ENCODE measurements around the gene GUK1. TPM values are rescaled to one million over a fixed set of nuclear protein-coding genes. Genes with fewer than 3 reads are reported as not detected.
A peak's percentile ranks its signal among the peaks of the same experiment; 100 is the strongest.

Gene GUK1
- total RNA-seq, 1 donor from 2014 or later = 219 TPM

DNA sequence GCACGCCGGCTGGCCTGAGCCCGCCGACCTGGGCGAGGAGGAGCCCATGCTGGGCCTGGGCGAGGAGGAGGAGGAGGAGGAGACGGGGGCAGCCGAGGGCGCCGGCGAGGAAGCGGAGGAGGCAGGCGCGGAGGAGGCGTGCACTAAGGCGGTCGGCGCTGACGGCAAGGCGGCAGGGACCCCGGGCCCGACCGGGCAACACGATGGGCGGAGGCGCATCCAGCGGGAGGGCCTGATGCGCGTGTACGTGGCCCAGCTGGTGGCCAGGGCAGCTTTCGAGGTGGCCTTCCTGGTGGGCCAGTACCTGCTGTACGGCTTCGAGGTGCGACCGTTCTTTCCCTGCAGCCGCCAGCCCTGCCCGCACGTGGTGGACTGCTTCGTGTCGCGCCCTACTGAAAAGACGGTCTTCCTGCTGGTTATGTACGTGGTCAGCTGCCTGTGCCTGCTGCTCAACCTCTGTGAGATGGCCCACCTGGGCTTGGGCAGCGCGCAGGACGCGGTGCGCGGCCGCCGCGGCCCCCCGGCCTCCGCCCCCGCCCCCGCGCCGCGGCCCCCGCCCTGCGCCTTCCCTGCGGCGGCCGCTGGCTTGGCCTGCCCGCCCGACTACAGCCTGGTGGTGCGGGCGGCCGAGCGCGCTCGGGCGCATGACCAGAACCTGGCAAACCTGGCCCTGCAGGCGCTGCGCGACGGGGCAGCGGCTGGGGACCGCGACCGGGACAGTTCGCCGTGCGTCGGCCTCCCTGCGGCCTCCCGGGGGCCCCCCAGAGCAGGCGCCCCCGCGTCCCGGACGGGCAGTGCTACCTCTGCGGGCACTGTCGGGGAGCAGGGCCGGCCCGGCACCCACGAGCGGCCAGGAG lies 18.3 kb downstream of the GUK1 start:
- Mint-ChIP-seq H3K4me1 (ENCODE audit: low read depth) (peaks cover 8% of the 10 kb centered on the region), H3K36me3 (ENCODE audit: low read depth) (no peaks in the 10 kb centered on the region)

DNA sequence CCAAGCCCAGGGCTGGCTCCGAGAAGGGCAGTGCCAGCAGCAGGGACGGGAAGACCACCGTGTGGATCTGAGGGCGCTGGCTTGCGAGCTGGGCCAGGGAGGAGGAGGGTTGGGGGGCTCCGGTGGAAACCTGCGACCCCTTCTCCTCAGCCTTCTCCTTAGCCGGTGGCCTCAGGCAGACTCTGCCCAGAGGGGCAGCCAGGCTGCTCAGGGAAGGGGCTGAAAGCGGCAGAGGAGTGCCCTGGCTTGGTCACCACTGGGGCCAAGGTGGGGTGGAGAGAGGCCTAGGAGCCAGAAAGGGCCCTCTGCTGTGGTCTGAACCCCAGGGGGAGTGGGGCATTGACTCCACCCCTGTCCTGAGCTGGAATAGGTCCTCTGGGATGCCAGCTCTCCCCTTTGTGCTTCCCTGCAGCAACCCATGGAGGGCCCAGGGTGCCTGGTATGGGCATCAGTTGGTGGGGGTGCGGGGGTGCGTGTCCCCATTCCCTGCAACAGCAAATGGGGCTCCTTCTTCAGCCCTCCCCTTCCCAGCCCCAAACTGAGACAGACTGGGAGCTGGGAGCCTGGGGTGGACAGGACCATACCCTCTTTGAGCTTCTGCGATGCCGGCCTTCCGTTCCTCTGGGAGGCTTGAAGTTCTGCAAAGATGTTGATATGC lies 19.1 kb downstream of the GUK1 start:
- Mint-ChIP-seq H3K4me1 (ENCODE audit: low read depth) (peaks cover 11% of the 10 kb centered on the region), H3K9me3 (no peaks in the 10 kb centered on the region), H3K4me3 (ENCODE audit: low read depth) (no peak overlapping the region), H3K27me3 (ENCODE audit: low read depth) (no peaks in the 10 kb centered on the region), H3K36me3 (ENCODE audit: low read depth) (no peaks in the 10 kb centered on the region), H3K27ac (no peak overlapping the region)
- intact Hi-C loops (cut with micrococcal nuclease) = no loop called here
- no peak for DNase-seq (ENCODE audit: low spot score)

More for the DNA sequence above, 18.3 kb downstream of the GUK1 start:
- intact Hi-C loops (cut with micrococcal nuclease) = no loop called here
- Mint-ChIP-seq H3K4me3 (ENCODE audit: low read depth) (no peak overlapping the region), H3K9me3 (no peaks in the 10 kb centered on the region), H3K27ac (no peak overlapping the region), H3K27me3 (ENCODE audit: low read depth) (no peaks in the 10 kb centered on the region)
- no peak for DNase-seq (ENCODE audit: low spot score)

DNA sequence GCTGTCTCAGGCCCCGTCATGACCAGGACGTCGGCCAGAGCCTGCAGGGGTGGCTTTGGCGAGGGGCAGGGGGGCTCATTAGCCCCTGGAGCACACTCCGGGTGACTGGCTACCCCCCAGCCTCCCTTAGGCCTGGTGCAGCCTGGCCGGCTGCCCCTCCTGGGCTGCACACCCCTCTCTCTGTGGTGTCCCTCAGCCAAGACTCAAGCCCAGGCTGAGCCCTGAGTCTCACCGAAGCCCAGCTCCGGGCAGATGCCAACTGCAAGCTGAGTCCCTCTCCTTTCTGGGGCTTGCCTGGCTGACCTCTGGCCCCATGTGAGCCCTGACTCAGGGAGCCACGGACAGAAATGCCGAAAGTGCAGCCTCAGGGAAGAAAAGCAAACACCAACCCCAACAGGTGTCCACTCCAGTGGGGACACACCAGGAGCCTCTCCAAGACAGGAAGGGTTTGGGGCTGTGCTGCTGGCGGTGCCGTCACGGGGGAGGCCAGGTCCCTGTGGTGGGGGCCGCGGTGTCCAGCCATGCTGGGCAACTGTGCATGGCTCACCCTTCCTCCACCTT lies 20.2 kb downstream of the GUK1 start:
- intact Hi-C loops (cut with micrococcal nuclease) = loop anchor here (10.0 kb wide), 1 partner anchor 425 kb away; the partner anchor contains the start of genes JMJD4 and SNAP47
- Mint-ChIP-seq H3K4me1 (ENCODE audit: low read depth) (peaks cover 11% of the 10 kb centered on the region), H3K36me3 (ENCODE audit: low read depth) (no peaks in the 10 kb centered on the region), H3K9me3 (no peaks in the 10 kb centered on the region), H3K27me3 (ENCODE audit: low read depth) (no peaks in the 10 kb centered on the region), H3K27ac (no peak overlapping the region), H3K4me3 (ENCODE audit: low read depth) (no peak overlapping the region)
- DNase-seq (ENCODE audit: low spot score) = no peak

DNA sequence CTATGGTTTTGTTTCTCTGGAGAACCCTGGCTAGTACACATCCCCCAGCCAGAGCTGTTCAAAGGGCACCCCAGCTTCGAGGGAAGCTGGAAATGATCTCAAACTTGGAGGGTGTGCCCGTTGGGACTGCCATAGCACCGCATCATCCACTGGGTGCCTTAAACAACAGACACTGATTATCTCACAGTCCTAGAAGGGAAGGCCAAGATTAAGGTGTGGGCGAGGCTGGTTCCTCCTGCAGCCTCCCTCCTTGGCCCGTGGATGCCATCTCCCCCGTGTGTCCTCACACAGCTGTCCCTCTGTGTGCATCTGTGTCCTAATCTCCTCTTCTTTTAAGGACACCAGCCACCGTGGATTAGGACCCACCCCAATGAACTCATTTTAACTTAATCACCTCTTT lies 21.3 kb downstream of the GUK1 start:
- H3K36me3 Mint-ChIP-seq (ENCODE audit: low read depth) = no peaks in the 10 kb centered on the region
- DNase-seq (ENCODE audit: low spot score) = no peak
- no peak overlapping the region for H3K4me3 Mint-ChIP-seq (ENCODE audit: low read depth)
- peaks cover 11% of the 10 kb centered on the region for H3K4me1 Mint-ChIP-seq (ENCODE audit: low read depth)
- no peak overlapping the region for H3K27ac Mint-ChIP-seq
- H3K27me3 Mint-ChIP-seq (ENCODE audit: low read depth) = no peaks in the 10 kb centered on the region
- intact Hi-C loops (cut with micrococcal nuclease) = loop anchor here (10.0 kb wide), 1 partner anchor 427 kb away; the partner anchor contains the start of genes JMJD4 and SNAP47
- no peaks in the 10 kb centered on the region for H3K9me3 Mint-ChIP-seq

DNA sequence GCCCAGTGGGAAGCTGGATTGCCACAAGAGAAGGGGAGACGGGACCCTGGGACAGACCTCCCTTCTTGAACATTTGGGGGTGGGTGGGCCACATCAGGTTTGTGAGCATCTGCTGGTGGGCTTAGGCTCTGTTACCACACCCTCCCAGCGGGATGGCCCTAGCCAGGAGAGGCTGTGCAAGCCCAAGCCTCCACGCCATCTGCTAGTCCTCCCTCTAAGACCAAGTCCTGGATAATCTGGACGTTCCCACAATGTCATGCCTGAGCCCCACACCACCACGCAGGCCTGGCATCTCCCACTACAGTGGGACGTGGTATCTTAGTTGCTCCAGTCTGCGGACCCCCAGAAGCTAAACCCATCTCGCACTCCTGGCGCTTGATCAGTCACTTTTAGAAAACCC lies 21.8 kb downstream of the GUK1 start:
- Mint-ChIP-seq H3K36me3 (ENCODE audit: low read depth) (no peaks in the 10 kb centered on the region), H3K27ac (no peak overlapping the region), H3K9me3 (no peaks in the 10 kb centered on the region), H3K4me1 (ENCODE audit: low read depth) (peaks cover 15% of the 10 kb centered on the region), H3K27me3 (ENCODE audit: low read depth) (no peaks in the 10 kb centered on the region), H3K4me3 (ENCODE audit: low read depth) (no peak overlapping the region)
- DNase-seq (ENCODE audit: low spot score) = no peak
- intact Hi-C loops (cut with micrococcal nuclease) = loop anchor here (10.0 kb wide), 1 partner anchor 427 kb away; the partner anchor contains the start of genes JMJD4 and SNAP47

DNA sequence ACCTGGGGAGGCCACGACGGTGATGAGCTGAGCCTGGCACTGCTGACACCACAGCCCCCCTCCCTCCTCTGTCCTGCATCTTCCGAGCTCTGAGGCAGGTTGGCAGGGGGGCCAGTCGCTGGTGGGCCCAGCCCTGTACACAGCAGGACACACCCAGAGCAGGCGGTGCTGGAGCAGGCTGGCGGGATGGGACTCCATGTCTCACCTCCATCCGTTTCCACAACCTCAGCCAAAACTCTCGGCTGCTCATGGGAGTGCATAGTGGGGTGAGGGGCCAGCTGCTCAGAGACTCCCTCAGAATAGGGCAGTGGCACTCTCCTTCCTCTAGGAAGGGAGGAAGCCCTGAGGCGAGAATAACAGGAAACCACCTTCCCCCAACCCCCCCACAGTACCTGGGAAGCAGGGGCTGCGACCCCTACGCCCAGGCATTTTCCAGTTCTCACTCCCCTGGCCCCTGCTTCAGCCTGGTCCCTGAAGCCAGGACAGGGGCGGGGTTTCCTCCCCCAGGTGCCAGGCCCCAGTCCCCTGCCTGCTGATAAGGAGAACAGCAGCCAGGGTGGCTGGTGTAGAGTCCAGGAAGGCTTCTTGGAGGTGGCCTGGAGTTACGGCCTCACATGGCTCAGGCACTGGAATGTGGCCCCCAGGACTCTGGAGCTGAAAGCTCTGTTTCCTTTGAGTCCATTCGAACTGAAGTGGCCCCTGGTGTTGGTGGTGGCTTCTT lies 22.4 kb downstream of the GUK1 start:
- peaks cover 16% of the 10 kb centered on the region for H3K4me1 Mint-ChIP-seq (ENCODE audit: low read depth)
- no peak overlapping the region for H3K27ac Mint-ChIP-seq
- intact Hi-C loops (cut with micrococcal nuclease) = loop anchor here (10.0 kb wide), 1 partner anchor 428 kb away; the partner anchor contains the start of genes JMJD4 and SNAP47

DNA sequence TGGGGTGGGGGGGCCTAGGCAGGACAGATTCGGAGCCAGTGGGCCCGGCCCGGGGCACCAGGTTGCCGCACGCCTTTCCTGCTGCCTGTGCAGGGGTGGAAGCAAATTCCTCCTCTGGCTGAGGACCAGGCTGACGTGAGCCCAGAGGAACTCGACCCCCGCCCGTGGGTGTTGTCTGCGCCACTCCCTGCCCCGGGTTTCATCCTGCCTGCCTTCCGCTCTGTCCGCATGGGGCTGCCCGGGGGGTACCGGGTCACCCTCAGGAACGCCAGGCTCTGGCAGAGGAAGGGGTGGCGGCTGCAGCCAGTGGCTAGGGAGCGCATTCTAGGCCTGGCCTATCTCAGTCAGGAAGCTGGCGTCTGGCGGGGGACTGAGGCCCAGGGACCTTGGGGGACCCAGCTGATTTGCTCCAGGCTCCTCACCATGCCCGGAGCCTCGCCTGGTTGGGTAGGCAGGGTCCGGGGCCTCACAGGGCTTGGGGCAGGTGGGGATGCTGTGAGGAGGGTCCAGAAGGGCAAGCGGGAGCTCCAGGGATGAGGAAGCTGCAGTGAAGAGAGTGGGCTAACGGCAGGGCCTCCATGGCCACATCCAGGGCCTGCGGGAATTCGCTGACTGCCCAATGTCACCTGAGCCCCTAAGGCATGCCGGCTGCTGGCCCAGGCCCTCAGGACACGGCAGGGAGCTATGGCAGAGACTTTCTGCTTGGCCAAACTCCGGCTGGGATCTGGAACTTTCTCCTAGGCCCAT lies 23.1 kb downstream of the GUK1 start:
- Mint-ChIP-seq H3K27me3 (ENCODE audit: low read depth) (no peaks in the 10 kb centered on the region), H3K27ac (no peak overlapping the region), H3K36me3 (ENCODE audit: low read depth) (no peaks in the 10 kb centered on the region), H3K9me3 (no peaks in the 10 kb centered on the region), H3K4me1 (ENCODE audit: low read depth) (peaks cover 21% of the 10 kb centered on the region), H3K4me3 (ENCODE audit: low read depth) (no peak overlapping the region)
- no peak for DNase-seq (ENCODE audit: low spot score)
- intact Hi-C loops (cut with micrococcal nuclease) = loop anchor here (10.0 kb wide), 1 partner anchor 428 kb away; the partner anchor contains the start of genes JMJD4 and SNAP47

More for the DNA sequence above, 22.4 kb downstream of the GUK1 start:
- H3K9me3 Mint-ChIP-seq = no peaks in the 10 kb centered on the region
- DNase-seq (ENCODE audit: low spot score) = no peak
- no peaks in the 10 kb centered on the region for H3K27me3 Mint-ChIP-seq (ENCODE audit: low read depth)
- H3K4me3 Mint-ChIP-seq (ENCODE audit: low read depth) = no peak overlapping the region
- H3K36me3 Mint-ChIP-seq (ENCODE audit: low read depth) = no peaks in the 10 kb centered on the region

DNA sequence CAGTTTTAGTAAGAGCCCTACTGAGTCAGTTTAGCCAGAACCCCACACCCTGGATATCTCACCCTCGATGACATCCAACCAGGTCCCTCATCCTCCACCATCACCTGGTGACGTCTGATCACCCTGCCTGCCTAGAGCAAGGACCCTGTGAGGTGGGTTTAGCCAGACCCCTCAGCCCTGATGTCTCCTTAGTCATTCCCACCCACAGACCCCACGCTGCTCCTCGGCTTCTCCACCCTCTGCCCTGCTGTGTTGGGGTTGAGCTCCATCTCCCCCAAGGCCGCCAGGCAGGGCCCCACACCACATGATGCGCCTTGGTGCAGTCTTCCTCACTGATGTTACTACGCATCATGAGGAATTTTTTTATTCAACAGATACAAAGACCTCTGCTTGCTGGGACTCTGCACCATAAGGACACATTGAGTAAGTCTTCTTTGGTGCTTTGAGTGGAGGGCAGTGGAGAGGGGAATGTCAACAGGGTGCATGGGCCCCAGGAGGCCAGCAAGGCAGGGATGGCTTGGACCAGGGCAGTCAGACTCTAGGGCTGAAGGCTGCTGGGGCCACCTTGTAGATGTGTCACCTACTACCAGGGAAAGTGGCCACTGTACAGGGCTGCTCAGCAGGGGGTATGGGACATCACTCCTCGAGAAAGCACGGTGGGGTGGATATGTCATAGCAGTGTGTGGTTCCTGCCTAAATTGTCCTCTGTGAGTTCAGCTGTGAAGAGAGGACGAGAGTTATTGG lies 23.9 kb downstream of the GUK1 start:
- Mint-ChIP-seq H3K9me3 (no peaks in the 10 kb centered on the region), H3K36me3 (ENCODE audit: low read depth) (no peaks in the 10 kb centered on the region), H3K27ac (peak overlapping the region; percentile 84), H3K27me3 (ENCODE audit: low read depth) (no peaks in the 10 kb centered on the region), H3K4me1 (ENCODE audit: low read depth) (peaks cover 21% of the 10 kb centered on the region), H3K4me3 (ENCODE audit: low read depth) (peak overlapping the region; percentile 76)
- intact Hi-C loops (cut with micrococcal nuclease) = loop anchor here (10.0 kb wide), 1 partner anchor 429 kb away; the partner anchor contains the start of genes JMJD4 and SNAP47
- DNase-seq (ENCODE audit: low spot score) = no peak

DNA sequence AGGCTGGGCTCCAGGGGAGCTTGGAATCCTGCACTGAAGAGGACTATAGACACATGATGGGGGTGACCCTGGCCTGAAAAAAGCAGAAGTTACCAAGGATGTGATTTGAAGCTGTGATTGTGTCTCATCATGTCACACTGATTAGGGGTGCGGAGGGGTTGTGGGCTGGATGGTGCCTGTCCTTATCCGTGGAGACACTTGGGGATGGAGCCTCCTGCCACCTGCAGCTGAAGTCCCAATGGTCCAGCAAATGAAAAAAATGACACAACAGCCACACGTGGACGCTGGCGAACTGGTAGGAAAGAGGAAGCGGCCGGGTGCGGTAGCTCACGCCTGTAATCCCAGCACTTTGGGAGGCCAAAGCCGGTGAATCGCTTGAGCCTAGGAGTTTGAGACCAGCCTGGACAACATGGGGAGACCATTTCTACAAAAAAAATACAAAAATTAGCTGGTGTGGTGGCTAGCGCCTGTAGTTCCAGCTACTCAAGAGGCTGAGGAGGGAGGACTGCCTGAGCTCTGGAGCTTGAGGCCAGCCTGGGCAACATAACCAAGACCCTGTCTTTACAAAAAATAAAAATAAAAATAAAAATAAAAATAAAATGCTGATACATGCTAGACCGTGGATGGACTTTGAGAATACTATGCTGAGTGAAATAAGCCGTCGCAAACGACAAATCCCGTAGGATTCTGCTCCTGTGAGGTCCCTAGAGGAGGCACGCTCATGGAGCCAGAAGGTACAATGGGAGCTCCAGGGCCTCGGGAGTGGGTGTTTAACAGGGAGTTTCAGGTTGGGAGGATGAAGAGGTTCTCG lies 24.7 kb downstream of the GUK1 start:
- Mint-ChIP-seq H3K4me3 (ENCODE audit: low read depth) (peak overlapping the region; percentile 85), H3K27ac (peak overlapping the region; percentile 95), H3K9me3 (no peaks in the 10 kb centered on the region), H3K27me3 (ENCODE audit: low read depth) (no peaks in the 10 kb centered on the region), H3K4me1 (ENCODE audit: low read depth) (peaks cover 23% of the 10 kb centered on the region), H3K36me3 (ENCODE audit: low read depth) (no peaks in the 10 kb centered on the region)
- intact Hi-C loops (cut with micrococcal nuclease) = loop anchor here (1.0 to 10.0 kb wide), 5 partner anchors 24 to 430 kb away; partner anchors contain the start of genes GUK1, JMJD4, MRPL55 and SNAP47
- no peak for DNase-seq (ENCODE audit: low spot score)

DNA sequence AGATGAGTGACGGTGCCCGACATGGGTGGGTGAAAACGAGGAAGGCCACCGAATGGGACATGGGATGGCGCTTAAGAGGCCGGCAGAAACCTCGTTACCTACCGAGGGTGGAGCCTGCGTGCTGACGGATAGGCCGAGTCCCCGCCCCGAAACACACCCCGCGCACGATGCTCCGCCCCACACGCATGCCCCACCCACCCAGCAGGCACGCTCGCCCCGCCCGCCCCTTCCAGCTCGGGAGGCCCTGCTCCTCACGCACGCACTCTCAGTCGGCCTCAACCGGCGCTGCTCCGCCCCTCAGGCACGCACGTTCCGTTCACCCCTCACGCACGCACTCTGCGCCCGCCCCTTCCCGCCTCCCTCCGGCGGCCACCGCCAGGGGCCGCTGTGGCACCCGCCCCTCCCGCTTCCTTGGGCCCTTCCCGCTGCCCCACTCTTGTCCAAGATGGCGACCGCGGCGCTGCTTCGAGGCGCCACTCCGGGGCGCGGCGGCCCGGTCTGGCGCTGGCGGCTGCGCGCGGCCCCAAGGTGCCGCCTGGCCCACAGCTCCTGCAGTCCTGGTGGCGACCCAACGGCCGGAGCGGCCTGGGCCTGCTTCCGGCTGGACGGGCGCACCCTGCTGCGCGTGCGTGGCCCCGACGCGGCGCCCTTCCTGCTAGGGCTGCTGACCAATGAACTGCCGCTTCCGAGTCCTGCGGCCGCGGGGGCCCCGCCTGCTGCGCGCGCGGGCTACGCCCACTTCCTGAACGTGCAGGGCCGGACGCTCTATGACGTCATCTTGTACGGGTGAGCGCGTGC lies 25.5 kb downstream of the GUK1 start, which contains the start of gene IBA57:
Gene IBA57 (plus strand): TSS at position 433 of the 798 bp plus-strand sequence. CDS start 13 bp downstream, at position 446.
- Mint-ChIP-seq H3K27ac (peak within 1 kb of the TSS; percentile 95), H3K4me3 (ENCODE audit: low read depth) (peak within 1 kb of the TSS; percentile 85), H3K27me3 (ENCODE audit: low read depth) (no peaks in the 10 kb centered on the region), H3K9me3 (no peaks in the 10 kb centered on the region), H3K36me3 (ENCODE audit: low read depth) (no peaks in the 10 kb centered on the region), H3K4me1 (ENCODE audit: low read depth) (peaks cover 23% of the 10 kb centered on the region)
- peak; percentile 99 for DNase-seq (ENCODE audit: low spot score)
- intact Hi-C loops (cut with micrococcal nuclease) = loop anchor here (1.0 to 10.0 kb wide), 9 partner anchors 25 to 431 kb away; partner anchors contain the start of genes ARF1, C1orf35, GUK1 and JMJD4
